HG03575 (cell line): Measurements from ENCODE around the gene SLC25A44.

Experiments used
- ATAC-seq: cut with Tn5 transposase; IDR thresholded peaks from one replicate; pipeline ENCODE4 v1.9.1; 2021; ENCODE audit not compliant: unreplicated experiment, insufficient number of reproducible peaks, low FRiP score; ENCODE audit errors: extremely low read depth

The SLC25A44 gene, protein sequence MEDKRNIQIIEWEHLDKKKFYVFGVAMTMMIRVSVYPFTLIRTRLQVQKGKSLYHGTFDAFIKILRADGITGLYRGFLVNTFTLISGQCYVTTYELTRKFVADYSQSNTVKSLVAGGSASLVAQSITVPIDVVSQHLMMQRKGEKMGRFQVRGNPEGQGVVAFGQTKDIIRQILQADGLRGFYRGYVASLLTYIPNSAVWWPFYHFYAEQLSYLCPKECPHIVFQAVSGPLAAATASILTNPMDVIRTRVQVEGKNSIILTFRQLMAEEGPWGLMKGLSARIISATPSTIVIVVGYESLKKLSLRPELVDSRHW

GRCh38 chr1:156193488-156194299 is at the start of gene SLC25A44:
SLC25A44 (plus strand) TSS chr1:156194104; CDS start chr1:156199848, 5,744 bp downstream.
- ATAC-seq, result peak; percentile 82

DNA sequence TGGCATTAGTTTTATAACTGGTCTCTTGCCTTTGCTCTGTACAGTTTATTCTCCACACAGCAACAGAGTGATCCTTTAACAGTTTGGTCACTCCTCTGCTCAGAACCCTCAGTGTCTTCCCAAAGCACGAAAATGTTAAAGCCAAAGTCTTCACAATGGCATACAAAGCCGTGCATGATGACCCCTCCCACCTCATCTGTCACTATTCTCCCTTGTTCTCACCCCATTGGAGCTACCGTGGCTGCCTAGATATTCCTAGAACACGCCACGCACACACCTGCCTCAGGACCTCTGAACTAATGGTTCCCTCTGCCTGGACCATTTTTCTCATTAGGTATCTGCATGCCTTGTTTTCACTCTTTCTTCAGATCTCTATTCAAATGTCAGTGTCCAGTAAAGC is 49.2 kb upstream of the SLC25A44 start:
- ATAC-seq, result no peak

GRCh38 chr1:156145650-156146019 is 48.3 kb upstream of the SLC25A44 start:
- ATAC-seq, result no peak

- ATAC-seq, result no peak
Measured at GRCh38 chr1:156146020-156146768, 47.7 kb upstream of the SLC25A44 start.

GRCh38 chr1:156146769-156147405 is 47.0 kb upstream of the SLC25A44 start:
- no peak for ATAC-seq

- no peak for ATAC-seq
Measured at GRCh38 chr1:156148216-156148615, 45.7 kb upstream of the SLC25A44 start.

DNA sequence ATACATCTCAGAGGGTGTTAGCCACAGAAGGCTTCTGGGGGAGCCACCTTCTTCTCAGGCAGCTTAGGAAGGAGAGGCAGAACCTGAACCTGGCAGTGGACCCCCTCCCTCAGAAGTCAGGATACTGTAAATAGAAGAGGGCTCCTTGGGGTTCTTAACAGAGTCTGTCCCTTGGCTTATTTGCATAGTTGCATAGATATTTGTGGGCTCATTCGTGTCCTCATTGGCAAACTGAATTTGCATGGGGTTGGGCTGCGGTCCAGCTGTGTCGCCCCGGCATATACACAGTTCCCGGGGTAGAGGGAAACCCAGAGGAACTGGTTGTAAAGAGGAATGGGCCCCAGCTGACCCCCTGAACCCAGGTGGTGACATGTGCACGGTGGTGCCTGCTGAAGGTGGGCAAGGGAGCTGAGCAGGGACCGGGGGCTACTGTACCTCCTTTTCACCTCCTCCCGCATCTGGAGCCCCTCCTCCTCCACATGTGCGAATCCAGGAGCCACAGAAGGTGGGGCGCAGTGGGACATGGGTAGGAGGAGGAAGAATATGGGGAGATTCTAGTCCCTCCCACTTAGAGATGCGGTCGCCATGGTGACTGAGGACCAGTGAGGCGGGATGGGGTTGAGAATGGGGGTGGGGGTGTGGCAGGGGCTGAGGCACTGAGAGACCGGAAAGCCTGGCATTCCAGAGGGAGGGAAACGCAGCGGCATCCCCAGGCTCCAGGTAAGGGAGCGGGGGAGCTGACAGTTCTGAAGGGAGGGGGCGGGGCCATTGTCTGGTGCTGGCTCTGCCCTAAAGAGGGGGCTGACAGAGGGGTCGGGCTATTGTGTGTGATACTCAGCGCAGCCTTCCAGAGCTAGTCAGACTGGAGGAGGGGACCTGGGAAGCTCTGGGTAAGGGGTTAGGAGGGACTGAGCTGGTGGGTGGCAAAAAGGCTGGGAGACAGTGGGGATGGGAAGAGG is 44.3 kb upstream of the SLC25A44 start:
- ATAC-seq, result no peak

DNA sequence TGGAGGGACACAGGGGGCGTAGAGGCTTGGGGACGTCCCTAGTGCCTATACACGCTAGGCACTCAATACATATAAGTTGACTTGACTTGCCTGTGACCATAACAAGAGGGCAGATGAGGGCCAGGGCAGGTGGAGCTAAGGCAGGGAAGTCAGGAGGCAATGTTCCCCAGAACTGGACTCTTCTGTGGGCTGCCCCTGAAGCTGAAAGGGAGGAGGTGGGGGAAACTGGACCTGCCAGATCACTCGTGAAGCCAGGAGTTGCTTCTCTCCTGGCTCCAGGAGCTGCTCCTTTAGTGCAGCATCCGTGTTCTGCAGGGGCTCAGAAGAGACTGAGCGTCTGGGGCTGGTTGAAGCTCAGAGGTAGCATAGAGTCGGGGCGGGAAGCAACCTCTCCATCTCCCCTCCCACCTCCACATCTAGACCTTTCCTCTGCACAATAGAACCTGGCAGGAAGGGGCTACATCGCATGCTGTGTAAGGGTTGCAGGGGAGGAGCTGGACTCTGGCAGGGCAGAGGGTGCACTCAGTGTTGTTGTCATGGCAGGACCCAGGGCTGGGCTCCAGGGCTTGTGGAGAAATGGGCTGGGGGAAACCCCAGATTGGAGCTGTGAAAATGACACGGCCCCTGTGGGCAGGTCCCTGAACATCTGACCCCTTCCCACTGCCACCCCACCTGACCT is 43.4 kb upstream of the SLC25A44 start:
- ATAC-seq, result no peak

DNA sequence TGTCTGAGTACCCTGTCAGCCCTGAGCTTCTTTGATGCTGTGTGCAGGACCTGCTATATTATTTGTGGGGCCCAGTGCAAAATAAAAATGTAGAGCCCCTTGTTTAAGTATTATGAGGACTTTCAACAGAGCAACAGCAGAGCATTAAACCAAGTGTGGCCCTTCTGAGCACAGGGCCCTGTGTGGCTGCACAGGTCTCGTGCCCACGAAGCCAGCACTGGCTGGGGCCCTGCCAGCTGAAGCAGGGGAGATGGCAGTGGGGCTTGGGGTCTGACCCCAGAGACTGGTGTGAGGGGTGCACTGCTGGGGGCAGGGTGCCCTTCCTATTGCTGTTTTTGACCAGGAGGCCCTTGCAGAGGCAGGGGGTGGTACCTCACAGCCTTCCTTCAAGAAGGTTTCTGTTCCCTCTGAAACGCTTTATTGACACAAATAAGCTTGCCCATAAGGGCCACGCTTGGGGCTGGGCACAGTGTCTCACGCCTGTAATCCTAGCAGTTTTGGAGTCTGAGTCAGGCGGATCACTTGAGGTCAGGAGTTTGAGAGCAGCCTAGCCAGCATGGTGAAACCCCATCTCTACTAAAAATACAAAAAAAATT is 42.7 kb upstream of the SLC25A44 start:
- no peak for ATAC-seq

GRCh38 chr1:156152628-156153027 is 41.3 kb upstream of the SLC25A44 start:
- ATAC-seq, result no peak

DNA sequence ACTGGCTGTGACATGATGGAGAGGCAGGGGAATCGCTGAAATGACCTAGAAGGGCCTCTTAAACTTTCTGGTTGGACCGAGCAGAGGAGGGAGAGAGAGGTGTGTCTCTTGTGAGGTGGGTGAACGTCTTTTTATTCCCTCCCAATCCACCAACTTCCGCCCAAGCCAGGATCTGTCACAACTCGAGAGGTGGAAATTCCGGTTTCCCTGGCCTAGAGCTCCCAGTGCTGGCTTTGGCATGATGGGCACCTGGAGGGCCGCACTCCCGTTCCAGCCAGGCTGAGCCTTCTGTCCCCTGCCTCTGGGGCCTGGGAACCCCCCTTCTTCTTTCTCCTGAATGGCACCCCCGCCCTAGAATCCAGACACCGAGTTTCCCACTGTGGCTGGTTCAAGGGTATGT is 40.5 kb upstream of the SLC25A44 start, which contains the start of gene SEMA4A:
Gene SEMA4A (plus strand): TSS at position 224 of the 400 bp plus-strand sequence. CDS start 994 bp downstream, outside the sequence.
- ATAC-seq, result no peak

- no peak for ATAC-seq
Measured at GRCh38 chr1:156154317-156154749, 39.6 kb upstream of the SLC25A44 start.

- ATAC-seq, result no peak
Measured at GRCh38 chr1:156155756-156156510, 38.0 kb upstream of the SLC25A44 start.

GRCh38 chr1:156157506-156157905 is 36.4 kb upstream of the SLC25A44 start:
- ATAC-seq, result no peak

- ATAC-seq, result no peak
Measured at GRCh38 chr1:156157966-156158365, 35.9 kb upstream of the SLC25A44 start.

GRCh38 chr1:156160000-156160742 is 33.7 kb upstream of the SLC25A44 start:
- no peak for ATAC-seq
